MCF 10A (cell line): ENCODE measurements around the gene BAZ1B. TPM values are rescaled to one million over a fixed set of nuclear protein-coding genes. Genes with fewer than 3 reads are reported as not detected.

Experiments used
- BruUV-seq: library from RNA; stranded (reverse); fragments of 400-500 nt; replicated peaks from 2 replicates; lab custom pipeline; 2021; lab: Mats Ljungman, UMichigan
- CTCF ChIA-PET: fragments of 300-600 bp; sonication (Branson Sonifier 250); formaldehyde crosslinking; extraction: SDS; loops from one replicate; lab custom pipeline; 2021; ENCODE audit warnings: antibody characterized with exemption, inconsistent platforms; lab: Yijun Ruan, JAX
- POLR2A ChIA-PET: fragments of 300-600, 350-650 bp; sonication (Branson Sonifier 250); formaldehyde crosslinking; extraction: SDS; loops from one replicate; lab custom pipeline; 2020; ENCODE audit warnings: antibody characterized with exemption, inconsistent platforms; lab: Yijun Ruan, JAX
- DNase-seq: peaks from one replicate; pipeline ENCODE4 v3.0.0-alpha.2; 2018; ENCODE audit not compliant: unreplicated experiment
- H3K27ac Mint-ChIP-seq: one replicate; pipeline ENCODE4 v1.8.0; 2022; ENCODE audit warnings: mild to moderate bottlenecking, low read depth, mixed read lengths; ENCODE audit not compliant: unreplicated experiment
- H3K27me3 Mint-ChIP-seq: one replicate; pipeline ENCODE4 v1.8.0; 2022; ENCODE audit warnings: mixed read lengths; ENCODE audit not compliant: insufficient read depth, unreplicated experiment
- H3K36me3 Mint-ChIP-seq: one replicate; pipeline ENCODE4 v1.8.0; 2022; ENCODE audit warnings: mild to moderate bottlenecking, moderate library complexity, mixed read lengths; ENCODE audit not compliant: insufficient read depth, unreplicated experiment
- H3K4me1 Mint-ChIP-seq: one replicate; pipeline ENCODE4 v1.8.0; 2022; ENCODE audit warnings: mixed read lengths; ENCODE audit not compliant: insufficient read depth, unreplicated experiment
- H3K4me3 Mint-ChIP-seq: one replicate; pipeline ENCODE4 v1.8.0; 2022; ENCODE audit warnings: mild to moderate bottlenecking, moderate library complexity, mixed read lengths; ENCODE audit not compliant: unreplicated experiment
- H3K9me3 Mint-ChIP-seq: one replicate; pipeline ENCODE4 v1.8.0; 2022; ENCODE audit warnings: mixed read lengths; ENCODE audit not compliant: unreplicated experiment
- CTCF ChIP-seq: fragments of 200-600 bp; IDR thresholded peaks from one replicate; pipeline ENCODE4 v1.8.0; 2022; ENCODE audit warnings: antibody characterized with exemption, mild to moderate bottlenecking; ENCODE audit not compliant: unreplicated experiment
- intact Hi-C: fragments of 100-400 bp; cut with micrococcal nuclease; formaldehyde crosslinking; loops from 2 replicates; pipeline ENCODE4 v1.14.1; 2022
- total RNA-seq: library from RNA; stranded (reverse); gene quantifications from 2 replicates; pipeline ENCODE4 v1.2.3, GENCODE V29; 2022

Gene BAZ1B
- total RNA-seq, 1 experiment from 2014 or later: 86.7 TPM

- no peaks in the 10 kb centered on the region for H3K27me3 Mint-ChIP-seq
- H3K36me3 Mint-ChIP-seq: peaks cover 89% of the 10 kb centered on the region
- DNase-seq: no peak
- no peak for TF ChIP-seq CTCF
- POLR2A ChIA-PET: interaction anchor here (0.6 kb wide), 1 partner anchor 30 kb away, joined by 3 read pairs; no protein-coding TSS in a partner anchor
- intact Hi-C loops: no loop called here
- no TSS peak for BruUV-seq
- H3K9me3 Mint-ChIP-seq: no peaks in the 10 kb centered on the region
- H3K4me1 Mint-ChIP-seq: no peaks in the 10 kb centered on the region
- H3K4me3 Mint-ChIP-seq: no peak overlapping the region
- CTCF ChIA-PET: interaction anchor here (0.5 to 1.2 kb wide), 5 partner anchors 11 to 625 kb away, joined by 3 to 5 read pairs (median 4); no protein-coding TSS in a partner anchor
- no peak overlapping the region for H3K27ac Mint-ChIP-seq
These were observed 73.5 kb downstream of the BAZ1B start for GRCh38 chr7:73448609-73449008.

GRCh38 chr7:73447121-73447733 is 74.9 kb downstream of the BAZ1B start:
- intact Hi-C loops: no loop called here
- Mint-ChIP-seq H3K9me3 (no peaks in the 10 kb centered on the region), H3K4me3 (no peak overlapping the region), H3K27ac (peak overlapping the region; percentile 68), H3K4me1 (no peaks in the 10 kb centered on the region), H3K27me3 (no peaks in the 10 kb centered on the region), H3K36me3 (peaks cover 94% of the 10 kb centered on the region)
- BruUV-seq: no TSS peak
- ChIA-PET POLR2A (interaction anchor here (0.8 kb wide), 1 partner anchor 51 kb away, joined by 4 read pairs; no protein-coding TSS in a partner anchor), CTCF (interaction anchor here (1.2 kb wide), 1 partner anchor 10 kb away, joined by 4 read pairs; no protein-coding TSS in a partner anchor)
- DNase-seq: no peak
- no peak for TF ChIP-seq CTCF

GRCh38 chr7:73446682-73447081 is 75.4 kb downstream of the BAZ1B start:
- POLR2A ChIA-PET: interaction anchor here (0.8 kb wide), 1 partner anchor 50 kb away, joined by 4 read pairs; no protein-coding TSS in a partner anchor
- CTCF ChIA-PET: interaction anchor here (0.7 kb wide), 1 partner anchor 35 kb away, joined by 3 read pairs; no protein-coding TSS in a partner anchor
- H3K4me1 Mint-ChIP-seq: no peaks in the 10 kb centered on the region
- no peak for DNase-seq
- H3K27me3 Mint-ChIP-seq: no peaks in the 10 kb centered on the region
- no peaks in the 10 kb centered on the region for H3K9me3 Mint-ChIP-seq
- BruUV-seq: no TSS peak
- no peak for TF ChIP-seq CTCF
- H3K4me3 Mint-ChIP-seq: no peak overlapping the region
- H3K27ac Mint-ChIP-seq: no peak overlapping the region
- intact Hi-C loops: no loop called here
- H3K36me3 Mint-ChIP-seq: peaks cover 94% of the 10 kb centered on the region

- no TSS peak for BruUV-seq
- Mint-ChIP-seq H3K27me3 (no peaks in the 10 kb centered on the region), H3K36me3 (peaks cover 100% of the 10 kb centered on the region), H3K27ac (no peak overlapping the region), H3K4me1 (no peaks in the 10 kb centered on the region), H3K4me3 (no peak overlapping the region), H3K9me3 (no peaks in the 10 kb centered on the region)
- DNase-seq: no peak
- CTCF ChIA-PET: interaction anchor here (0.6 to 4.0 kb wide), 2 partner anchors 8 to 615 kb away, joined by 3 to 25 read pairs; no protein-coding TSS in a partner anchor
- POLR2A ChIA-PET: no interaction called here
- TF ChIP-seq CTCF: no peak
- intact Hi-C loops: no loop called here
These were observed 78.4 kb downstream of the BAZ1B start for GRCh38 chr7:73443548-73444255.
